Neutrophil (primary cell): ENCODE data around the gene SMTNL1.

Experiments used
- H3K27ac ChIP-seq: fragments of 200-600 bp; sonication (generic); 2 replicates; pipeline ENCODE4 v1.5.1; 2016; ENCODE audit warnings: mild to moderate bottlenecking, moderate library complexity
- H3K27me3 ChIP-seq: fragments of 200-600 bp; sonication (generic); 2 replicates; pipeline ENCODE4 v1.6.0; 2016; ENCODE audit warnings: mild to moderate bottlenecking
- H3K36me3 ChIP-seq: fragments of 200-600 bp; sonication (generic); 2 replicates; pipeline ENCODE4 v1.5.1; 2017
- H3K4me1 ChIP-seq, 2 experiments: fragments of 200-600 bp in 1 of 2; sonication (generic) in 1 of 2; 1 replicate in 1 of 2; 2 replicates in 1 of 2; pipeline versions ENCODE4 v1.5.1 to v1.6.1; 2013 to 2016; ENCODE audit warnings: low read depth in 1 of 2, low read length in 1 of 2, mild to moderate bottlenecking in 1 of 2, moderate library complexity in 1 of 2; ENCODE audit not compliant: control insufficient read depth in 1 of 2, insufficient read depth in 1 of 2
- H3K4me3 ChIP-seq, 2 experiments: fragments of 200-600 bp in 1 of 2; sonication (generic) in 1 of 2; 1 replicate in 1 of 2; 2 replicates in 1 of 2; pipeline ENCODE4 v1.5.1; 2013 to 2016; ENCODE audit warnings: low read depth in 1 of 2, low read length in 1 of 2, mild to moderate bottlenecking in 1 of 2, moderate library complexity in 1 of 2
- H3K9me3 ChIP-seq: fragments of 200-600 bp; sonication (generic); 2 replicates; pipeline ENCODE4 v1.5.1; 2016
- TF ChIP-seq, protein P1 (sequence below): fragments of 200-600 bp; sonication (generic); IDR thresholded peaks from 2 replicates; pipeline ENCODE4 v1.5.1; 2016; ENCODE audit warnings: antibody characterized with exemption

The SMTNL1 gene

DNA sequence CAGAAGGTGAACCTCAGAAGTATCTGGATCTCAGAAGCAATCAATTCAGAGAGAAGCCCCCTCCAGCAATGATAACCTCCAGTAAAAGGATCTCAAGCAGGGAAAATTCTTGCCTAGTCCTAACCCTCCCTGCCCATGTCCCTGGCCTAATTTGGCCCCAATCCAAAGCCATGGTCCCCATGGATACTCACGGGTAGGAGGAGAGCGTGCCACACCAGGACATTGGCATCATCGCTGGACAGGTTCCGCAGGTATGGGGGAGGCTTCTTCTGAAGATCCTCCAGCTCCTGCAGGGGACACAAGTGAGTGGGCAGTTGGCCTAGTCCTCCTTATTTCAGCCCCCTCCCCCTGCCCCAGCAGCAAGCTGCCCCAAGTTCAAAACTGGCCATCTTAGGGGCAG, 22.8 kb downstream of the SMTNL1 start:
- Histone ChIP-seq H3K36me3 (peaks cover 50% of the 10 kb centered on the region), H3K27ac (no peak overlapping the region), H3K4me3 (no peak overlapping the region), H3K4me1 (no peaks in the 10 kb centered on the region), H3K27me3 (no peaks in the 10 kb centered on the region), H3K9me3 (no peaks in the 10 kb centered on the region)
- TF ChIP-seq, protein P1, sequence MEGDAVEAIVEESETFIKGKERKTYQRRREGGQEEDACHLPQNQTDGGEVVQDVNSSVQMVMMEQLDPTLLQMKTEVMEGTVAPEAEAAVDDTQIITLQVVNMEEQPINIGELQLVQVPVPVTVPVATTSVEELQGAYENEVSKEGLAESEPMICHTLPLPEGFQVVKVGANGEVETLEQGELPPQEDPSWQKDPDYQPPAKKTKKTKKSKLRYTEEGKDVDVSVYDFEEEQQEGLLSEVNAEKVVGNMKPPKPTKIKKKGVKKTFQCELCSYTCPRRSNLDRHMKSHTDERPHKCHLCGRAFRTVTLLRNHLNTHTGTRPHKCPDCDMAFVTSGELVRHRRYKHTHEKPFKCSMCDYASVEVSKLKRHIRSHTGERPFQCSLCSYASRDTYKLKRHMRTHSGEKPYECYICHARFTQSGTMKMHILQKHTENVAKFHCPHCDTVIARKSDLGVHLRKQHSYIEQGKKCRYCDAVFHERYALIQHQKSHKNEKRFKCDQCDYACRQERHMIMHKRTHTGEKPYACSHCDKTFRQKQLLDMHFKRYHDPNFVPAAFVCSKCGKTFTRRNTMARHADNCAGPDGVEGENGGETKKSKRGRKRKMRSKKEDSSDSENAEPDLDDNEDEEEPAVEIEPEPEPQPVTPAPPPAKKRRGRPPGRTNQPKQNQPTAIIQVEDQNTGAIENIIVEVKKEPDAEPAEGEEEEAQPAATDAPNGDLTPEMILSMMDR = no peak

DNA sequence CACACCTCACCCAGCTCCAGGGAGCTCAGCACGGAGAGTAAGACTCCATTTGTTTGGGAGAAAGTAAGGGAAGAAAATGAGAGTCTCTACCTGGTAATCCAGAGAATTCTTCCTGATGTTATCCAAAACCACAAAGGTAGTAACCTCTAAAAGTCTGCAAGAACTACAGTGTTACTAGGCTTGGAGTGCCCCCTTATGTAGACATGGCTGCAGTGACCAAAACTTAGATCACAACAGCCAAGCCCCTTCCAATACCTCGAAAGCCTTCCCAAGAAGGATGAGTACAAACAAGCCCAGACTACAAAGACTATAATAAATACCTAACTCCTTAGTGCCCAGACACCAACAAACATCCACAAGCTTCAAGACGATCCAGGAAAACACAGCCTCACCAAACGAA, 25.2 kb downstream of the SMTNL1 start:
- H3K27me3 ChIP-seq = no peaks in the 10 kb centered on the region
- no peaks in the 10 kb centered on the region for H3K9me3 ChIP-seq
- TF ChIP-seq, protein P1 = no peak
- no peak overlapping the region for H3K4me3 ChIP-seq
- peaks cover 19 to 20% of the 10 kb centered on the region in 2 experiments for H3K4me1 ChIP-seq
- H3K36me3 ChIP-seq = peaks cover 27% of the 10 kb centered on the region
- H3K27ac ChIP-seq = no peak overlapping the region

DNA sequence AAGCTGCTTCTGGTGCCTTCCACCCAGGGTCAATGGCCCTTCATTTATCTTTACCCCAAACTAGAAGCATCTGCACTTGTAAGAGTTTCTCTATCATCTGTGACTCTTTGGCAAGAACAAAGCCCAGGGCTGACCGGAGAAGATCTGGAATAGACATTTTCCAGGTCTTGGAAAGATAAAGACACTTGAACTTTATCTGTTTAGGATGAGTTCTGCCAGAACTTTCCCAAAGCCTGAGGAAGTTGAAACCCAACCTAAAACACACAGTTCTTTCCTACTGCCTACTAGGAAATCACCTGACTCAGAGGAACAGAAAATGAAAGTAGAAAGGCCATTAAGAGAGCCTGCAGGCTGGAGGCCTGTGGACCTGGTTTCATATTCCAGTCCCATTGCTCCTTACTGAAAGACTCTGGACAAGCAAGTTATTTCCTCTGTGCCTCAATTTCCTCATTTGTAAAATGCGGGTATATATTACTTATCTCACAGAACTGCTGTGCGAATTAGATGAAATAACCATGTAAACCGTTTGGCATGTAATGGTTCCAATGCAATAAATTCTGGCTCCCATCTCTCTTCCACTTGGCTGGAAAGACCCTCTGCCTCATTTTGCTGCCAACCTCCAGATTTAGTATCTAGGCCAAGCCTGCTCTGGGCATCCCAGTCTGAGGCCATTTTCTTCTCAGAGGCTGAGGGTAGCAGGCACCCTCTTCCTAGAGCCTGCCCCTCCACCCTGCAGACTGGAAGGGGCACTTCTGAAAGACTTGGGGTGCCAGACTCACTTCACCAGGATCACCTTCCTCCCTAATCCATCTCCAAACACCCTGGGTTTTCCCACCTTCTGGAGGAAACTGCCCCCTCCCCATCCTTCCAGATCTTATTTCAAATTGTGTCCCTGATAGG, 28.9 kb downstream of the SMTNL1 start:
- peaks cover 25 to 26% of the 10 kb centered on the region in 2 experiments for H3K4me1 ChIP-seq
- peak overlapping the region; percentile 86 to 96 for H3K4me3 ChIP-seq
- TF ChIP-seq, protein P1 = no peak
- peak overlapping the region; percentile 88 for H3K27ac ChIP-seq
- no peaks in the 10 kb centered on the region for H3K27me3 ChIP-seq
- H3K36me3 ChIP-seq = no peaks in the 10 kb centered on the region
- H3K9me3 ChIP-seq = no peaks in the 10 kb centered on the region

DNA sequence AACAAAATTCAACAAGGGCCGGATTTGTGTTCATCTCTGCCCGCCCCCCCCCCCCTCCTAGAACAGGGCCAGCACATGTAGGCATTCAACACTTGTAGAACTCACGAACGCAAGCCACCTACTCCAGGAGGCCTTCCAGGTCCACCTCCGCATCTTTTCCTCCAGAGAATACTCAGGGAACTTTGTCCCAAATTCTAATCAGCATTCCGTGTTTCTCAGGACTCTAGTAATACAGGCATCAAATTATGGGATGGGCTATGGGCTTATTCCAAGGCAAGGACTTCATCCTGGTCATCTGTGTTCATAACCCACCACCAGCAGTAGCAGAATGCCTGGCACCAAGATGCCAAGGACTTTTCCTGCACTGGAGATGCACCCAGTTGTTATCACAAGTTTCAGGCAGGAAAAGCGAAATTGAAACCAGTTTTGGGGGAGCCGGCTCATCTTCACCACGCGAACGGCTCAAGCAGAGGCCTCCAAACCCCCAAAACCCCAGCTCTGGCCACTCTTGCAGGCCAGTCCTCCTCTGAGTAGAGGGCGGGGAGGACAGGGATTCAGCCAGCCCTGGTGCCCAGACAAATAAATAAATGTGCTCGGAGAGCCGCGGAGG, 29.6 kb downstream of the SMTNL1 start:
- peak overlapping the region; percentile 88 for H3K27ac ChIP-seq

DNA sequence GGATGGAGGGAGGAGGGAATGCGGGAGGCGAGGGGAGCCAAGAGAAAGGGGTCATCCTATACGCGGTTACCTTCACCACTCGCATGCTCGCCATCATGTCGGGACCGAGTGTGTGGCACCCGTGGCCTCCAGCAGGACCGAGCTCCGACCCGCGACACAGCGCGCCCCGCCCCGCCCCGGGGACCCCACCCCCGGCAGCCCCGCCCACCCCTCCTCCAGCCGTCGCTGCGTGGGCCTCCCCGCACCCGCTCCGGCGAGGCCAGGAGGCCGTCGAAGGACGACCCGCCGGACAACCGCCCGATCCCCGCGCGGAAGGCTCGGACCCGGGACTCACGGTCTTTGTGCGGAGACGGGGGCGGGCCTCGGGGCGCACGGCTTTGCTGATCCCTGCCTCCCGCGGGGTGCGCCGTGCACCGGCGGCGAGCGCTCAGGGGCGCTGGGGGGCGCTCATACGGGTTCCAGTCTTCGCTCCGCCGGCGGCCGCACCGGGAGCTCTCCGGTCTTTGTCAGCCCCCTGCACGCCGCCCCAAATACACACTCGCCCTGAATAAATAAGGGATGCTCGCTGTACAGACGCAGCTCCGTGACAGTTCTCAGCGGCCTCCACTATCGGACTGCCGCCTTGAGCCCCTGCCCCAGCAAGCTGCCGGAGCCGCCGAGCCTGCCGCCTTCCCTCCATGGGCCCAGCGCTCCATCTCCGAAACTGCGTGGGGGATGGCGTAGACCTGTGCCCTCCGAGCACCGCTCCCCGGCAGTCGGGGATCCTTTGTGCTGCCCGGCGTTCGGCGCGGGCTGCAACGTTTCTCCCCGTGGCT, 30.3 kb downstream of the SMTNL1 start, which contains the start of gene UBE2L6:
Gene UBE2L6, minus strand, starts transcription at position 158 of the 815 bp plus-strand sequence. Its CDS starts 61 bp downstream, at position 97.
- TF ChIP-seq, protein P1 = no peak
- Histone ChIP-seq H3K4me1 (peaks cover 32% of the 10 kb centered on the region in 2 experiments), H3K36me3 (no peaks in the 10 kb centered on the region), H3K9me3 (no peaks in the 10 kb centered on the region), H3K27me3 (no peaks in the 10 kb centered on the region), H3K4me3 (peak within 1 kb of the TSS; percentile 86 to 96), H3K27ac (peak within 1 kb of the TSS; percentile 88)

More for the DNA sequence above, 29.6 kb downstream of the SMTNL1 start:
- Histone ChIP-seq H3K9me3 (no peaks in the 10 kb centered on the region), H3K27me3 (no peaks in the 10 kb centered on the region), H3K4me3 (peak overlapping the region; percentile 86 to 96), H3K36me3 (no peaks in the 10 kb centered on the region), H3K4me1 (peaks cover 32% of the 10 kb centered on the region in 2 experiments)
- TF ChIP-seq, protein P1 = no peak
